Hypothalamus (tissue), 51 donors: ENCODE results near the gene GLIS1.

Experiments used
- DNase-seq, 51 donors: peaks; one replicate each; lab custom pipeline; 2025; lab: John Stamatoyannopoulos, UW

GLIS1 gene

GRCh38 chr1:53620061-53620855, 118.7 kb downstream of the GLIS1 start:
- peak in 35 of 51 donors; percentile 4 to 68 (median 28) for DNase-seq

- DNase-seq: no peak
Observed at GRCh38 chr1:53619367-53620060, 119.5 kb downstream of the GLIS1 start.

GRCh38 chr1:53618500-53619366, 120.2 kb downstream of the GLIS1 start:
- DNase-seq: no peak

GRCh38 chr1:53617851-53618499, 121.0 kb downstream of the GLIS1 start:
- no peak for DNase-seq

GRCh38 chr1:53617382-53617781, 121.6 kb downstream of the GLIS1 start:
- DNase-seq: no peak

- DNase-seq: no peak
Observed at GRCh38 chr1:53616927-53617326, 122.0 kb downstream of the GLIS1 start.

- DNase-seq: no peak
Observed at GRCh38 chr1:53616511-53616910, 122.5 kb downstream of the GLIS1 start.

GRCh38 chr1:53615101-53615500, 123.9 kb downstream of the GLIS1 start:
- no peak for DNase-seq

GRCh38 chr1:53614231-53615021, 124.5 kb downstream of the GLIS1 start:
- no peak for DNase-seq

GRCh38 chr1:53608676-53609075, 130.3 kb downstream of the GLIS1 start:
- no peak for DNase-seq

GRCh38 chr1:53608071-53608470, 130.9 kb downstream of the GLIS1 start:
- DNase-seq: no peak

- no peak for DNase-seq
Observed at GRCh38 chr1:53606651-53607051, 132.3 kb downstream of the GLIS1 start.

- DNase-seq: no peak
Observed at GRCh38 chr1:53606197-53606596, 132.8 kb downstream of the GLIS1 start.

GRCh38 chr1:53605181-53605580, 133.8 kb downstream of the GLIS1 start:
- DNase-seq: no peak

GRCh38 chr1:53604291-53604919, 134.6 kb downstream of the GLIS1 start:
- no peak for DNase-seq

GRCh38 chr1:53603431-53603830, 135.5 kb downstream of the GLIS1 start:
- DNase-seq: no peak

- DNase-seq: no peak
Observed at GRCh38 chr1:53601867-53602775, 136.8 kb downstream of the GLIS1 start.

- DNase-seq: no peak
Observed at GRCh38 chr1:53601031-53601745, 137.8 kb downstream of the GLIS1 start.
